NCI-H1417 (cell line): ENCODE results near the gene UVSSA.

ENCODE experiments used
- DNase-seq, 3 experiments: peaks; one replicate each; lab custom pipeline; 2025; lab: John Stamatoyannopoulos, UW

The UVSSA gene

GRCh38 chr4:1407657-1408333, 60.8 kb downstream of the UVSSA start:
- no peak for DNase-seq

DNA sequence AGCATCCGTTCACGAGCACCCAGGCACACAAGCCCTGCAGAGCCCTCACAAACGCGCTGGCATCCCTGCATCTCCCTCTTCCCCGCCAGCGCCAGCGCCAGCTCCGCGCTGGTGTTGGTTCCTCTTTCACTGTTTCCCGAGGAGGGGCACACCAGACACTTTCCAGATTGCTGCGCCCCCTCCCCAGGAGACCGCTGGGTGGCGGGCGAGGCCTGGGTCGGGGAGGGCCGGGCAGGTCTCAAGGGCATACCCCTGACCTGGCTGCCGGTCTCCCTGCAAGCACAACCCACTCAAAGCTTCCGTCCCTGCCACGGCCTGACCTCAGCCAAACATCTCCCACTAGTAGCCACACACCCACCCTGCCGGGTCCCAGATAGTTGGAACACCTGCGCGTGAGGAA, 61.4 kb downstream of the UVSSA start:
- no peak for DNase-seq

GRCh38 chr4:1409079-1409478, 62.1 kb downstream of the UVSSA start:
- no peak for DNase-seq

- no peak for DNase-seq
Observed at GRCh38 chr4:1409491-1410425, 62.8 kb downstream of the UVSSA start.

DNA sequence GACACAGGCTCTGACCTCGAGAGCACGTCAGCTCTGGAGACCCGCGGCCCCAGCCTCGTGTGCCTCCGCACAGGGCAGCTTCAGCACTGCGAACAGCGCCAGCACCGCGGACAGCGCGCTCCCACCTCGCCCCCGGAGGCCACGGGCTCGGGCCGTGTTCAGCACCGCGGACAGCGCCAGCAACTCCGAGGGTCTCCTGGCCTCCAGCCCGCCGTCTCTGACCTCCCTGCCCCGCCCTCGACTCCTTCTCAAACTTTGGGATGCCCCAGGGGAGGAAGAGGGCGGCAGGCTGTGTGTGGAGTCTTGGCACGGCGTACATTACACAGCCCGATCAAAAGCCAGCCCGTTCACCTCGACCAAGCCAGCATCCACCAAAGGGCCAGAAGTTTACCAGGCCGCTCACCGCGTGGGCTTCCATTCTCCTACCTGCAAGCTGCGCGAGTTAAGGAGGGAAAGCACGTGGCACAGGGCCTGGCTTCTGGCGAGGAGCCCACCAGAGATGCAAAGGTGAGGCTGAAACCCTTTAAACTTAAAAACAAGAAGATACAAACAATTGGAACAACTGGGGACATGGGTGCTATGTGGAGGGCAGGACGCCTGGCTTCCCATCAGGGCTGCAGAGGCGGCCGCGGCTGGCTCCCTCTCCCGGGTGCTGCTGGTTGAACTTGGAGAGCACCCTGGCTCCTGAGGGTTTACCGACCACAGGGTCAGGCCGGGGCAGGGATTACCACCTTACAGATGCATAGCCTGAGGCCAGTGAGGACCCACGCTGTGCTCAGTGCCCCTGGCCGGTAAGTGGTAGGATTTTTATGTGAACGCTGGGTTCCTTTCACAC, 63.7 kb downstream of the UVSSA start:
- DNase-seq: no peak

DNA sequence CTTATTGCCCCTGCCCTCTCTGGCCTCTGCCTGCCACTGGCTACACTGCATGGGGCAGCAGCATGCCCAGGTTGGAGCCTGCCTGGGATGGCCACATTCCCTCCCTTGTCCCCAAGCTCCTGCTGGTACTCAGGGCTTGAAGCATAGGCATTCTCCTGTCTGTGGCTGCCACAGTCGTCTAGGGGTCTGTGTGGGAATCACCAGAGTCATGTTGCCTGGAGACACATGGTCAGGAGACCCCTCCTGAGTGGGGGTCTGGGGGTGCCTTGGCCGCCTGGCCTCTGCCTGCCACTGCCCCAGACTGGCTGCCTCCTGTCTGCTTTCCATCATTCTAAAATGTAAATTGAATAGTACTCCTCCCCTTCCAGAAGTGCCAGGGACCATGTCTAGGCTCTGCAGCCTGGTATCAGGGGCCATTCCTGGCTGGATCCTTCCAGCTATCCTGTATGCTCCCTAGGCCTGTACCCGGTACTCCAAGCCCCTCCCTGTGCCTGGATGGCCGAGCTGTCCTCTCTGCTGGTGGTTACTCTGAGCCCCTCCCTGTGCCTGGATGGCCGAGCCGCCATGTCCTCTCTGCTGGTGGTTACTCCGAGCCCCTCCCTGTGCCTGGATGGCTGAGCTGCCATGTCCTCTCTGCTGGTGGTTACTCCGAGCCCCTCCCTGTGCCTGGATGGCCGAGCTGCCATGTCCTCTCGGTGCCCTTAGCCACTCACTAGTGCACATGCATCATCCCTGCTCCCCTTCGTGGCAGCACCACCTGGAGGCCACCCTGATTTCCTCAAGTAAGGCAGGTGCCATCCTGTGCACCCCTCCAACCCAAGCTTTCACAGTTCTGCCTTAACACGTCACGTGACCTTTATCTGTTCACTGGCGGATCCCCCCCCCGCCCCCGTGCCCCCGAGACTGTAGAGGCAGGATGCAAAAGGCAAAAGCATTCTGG, 64.7 kb downstream of the UVSSA start:
- no peak for DNase-seq

- no peak for DNase-seq
Observed at GRCh38 chr4:1412376-1413203, 65.6 kb downstream of the UVSSA start.

GRCh38 chr4:1413204-1413663, 66.2 kb downstream of the UVSSA start:
- DNase-seq: no peak

DNA sequence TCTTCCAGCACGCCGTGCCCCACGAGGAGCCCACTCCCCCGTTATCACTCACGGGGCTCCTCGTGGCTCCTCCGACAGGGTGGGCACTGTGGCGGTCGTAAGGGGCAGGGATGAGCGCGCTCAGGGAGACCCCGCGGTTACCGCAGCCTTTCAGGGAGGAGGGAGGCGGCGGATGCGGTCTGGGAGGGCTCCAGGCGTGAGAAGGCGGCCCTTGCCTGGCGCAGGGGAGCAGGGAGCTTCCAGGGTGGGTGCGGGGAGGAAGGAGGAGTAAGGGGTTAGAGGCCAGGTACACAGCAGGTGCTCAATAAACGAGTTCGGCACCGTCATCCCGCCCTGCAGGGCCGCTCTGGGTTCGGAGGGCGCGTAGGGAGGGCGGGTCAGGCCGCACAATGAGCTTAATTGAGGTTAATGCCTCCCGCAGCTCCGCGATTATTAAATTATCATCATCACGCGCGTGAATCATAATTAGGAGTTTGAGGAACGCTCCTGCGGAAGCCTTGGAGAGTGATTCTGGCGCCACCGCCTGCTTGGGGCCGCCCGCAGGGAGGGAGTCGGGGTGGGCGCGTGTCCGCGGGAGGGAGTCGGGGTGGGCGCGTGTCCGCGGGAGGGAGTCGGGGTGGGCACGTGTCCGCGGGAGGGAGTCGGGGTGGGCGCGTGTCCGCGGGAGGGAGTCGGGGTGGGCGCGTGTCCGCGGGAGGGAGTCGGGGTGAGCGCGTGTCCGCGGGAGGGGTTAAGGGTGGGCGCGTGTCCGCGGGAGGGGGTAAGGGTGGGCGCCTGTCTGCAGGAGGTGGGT, 66.9 kb downstream of the UVSSA start:
- DNase-seq: no peak

DNA sequence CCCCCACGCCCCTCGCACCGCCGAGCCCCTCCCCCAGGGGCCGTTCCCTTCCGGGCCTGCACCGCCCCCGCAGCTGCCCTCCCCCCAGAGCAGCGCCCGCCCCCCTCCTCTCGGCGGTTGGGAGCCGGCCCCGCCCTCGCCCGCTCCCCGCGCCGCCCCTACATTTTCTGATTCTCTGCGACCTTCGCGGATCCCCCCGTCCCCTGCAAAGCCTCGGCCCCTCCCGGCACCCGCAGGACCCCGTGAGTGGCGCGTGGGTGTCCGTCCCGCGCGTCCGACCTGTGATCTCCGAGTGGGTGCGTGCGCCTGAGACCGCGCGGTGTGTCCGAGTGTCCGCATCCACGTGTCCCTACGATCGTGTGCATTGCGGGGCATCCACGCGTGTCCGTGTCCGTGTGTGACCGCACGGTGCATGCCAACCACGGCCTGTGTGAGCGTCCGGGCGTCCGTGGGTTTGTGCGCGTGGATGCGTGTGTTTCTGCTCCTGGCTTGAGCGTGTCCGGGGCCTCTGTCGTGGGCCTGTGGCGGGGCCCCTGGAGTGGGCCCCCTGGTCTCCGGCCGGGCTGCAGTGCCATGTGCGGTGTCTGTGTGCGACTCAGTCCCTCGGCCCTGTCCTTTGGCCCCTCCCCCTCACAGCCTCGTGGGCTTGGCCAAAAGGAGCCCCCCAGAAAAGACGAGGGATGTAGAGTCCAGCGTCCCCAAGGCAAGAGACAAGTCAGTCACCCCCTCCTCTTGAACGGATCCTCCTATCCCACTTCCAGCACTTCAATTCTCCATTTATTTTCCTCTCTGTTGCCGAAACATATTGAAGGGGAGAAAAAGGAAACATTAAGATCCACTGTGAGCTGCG, 68.0 kb downstream of the UVSSA start:
- DNase-seq: no peak

GRCh38 chr4:1415681-1415981, 68.6 kb downstream of the UVSSA start:
- peak in 1 of 3 experiments; percentile 49 for DNase-seq

DNA sequence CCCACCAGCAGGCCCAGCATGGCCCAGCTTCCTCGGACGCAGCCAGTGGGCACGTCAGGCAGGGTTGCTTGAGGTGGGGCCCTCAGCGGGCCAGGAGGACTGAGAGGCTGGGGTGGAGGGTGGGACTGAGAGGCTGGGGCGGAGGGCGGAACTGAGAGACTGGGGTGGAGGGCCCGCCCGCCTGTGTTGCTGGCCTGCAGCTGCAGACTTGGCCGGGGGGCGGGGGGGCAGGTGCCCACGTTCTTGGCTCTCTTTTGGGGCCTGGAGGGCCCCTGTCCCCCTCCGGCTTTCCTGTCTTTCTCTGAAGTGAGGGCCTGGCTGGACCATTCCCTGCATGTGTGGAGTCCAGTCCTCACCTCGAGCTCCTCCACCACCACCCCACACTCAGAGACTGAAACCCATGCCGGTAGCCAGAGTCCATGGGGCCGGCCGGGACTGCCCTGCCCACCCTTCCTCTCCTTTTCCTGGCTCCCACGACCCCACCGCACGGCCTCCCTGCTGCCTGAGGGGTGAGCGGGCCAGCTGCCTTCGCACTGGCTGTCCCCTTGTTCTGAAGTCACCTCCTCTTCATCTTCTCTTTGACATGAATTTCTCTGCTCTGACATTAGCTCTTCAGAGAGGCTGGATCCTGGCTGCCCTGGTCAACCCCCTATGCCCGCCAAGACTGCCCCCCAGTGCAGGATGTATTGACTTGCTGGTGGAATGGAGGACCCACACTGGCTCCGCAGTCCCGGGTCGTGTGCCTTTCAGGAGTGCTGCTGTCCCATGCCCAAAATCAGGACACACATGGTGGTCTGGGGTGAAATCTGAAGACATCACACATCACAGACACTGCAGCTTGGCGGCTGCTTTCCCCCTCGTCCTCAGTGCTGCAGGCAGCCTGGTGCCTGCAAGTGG, 69.3 kb downstream of the UVSSA start:
- DNase-seq: no peak

GRCh38 chr4:1416948-1417260, 69.9 kb downstream of the UVSSA start:
- no peak for DNase-seq

DNA sequence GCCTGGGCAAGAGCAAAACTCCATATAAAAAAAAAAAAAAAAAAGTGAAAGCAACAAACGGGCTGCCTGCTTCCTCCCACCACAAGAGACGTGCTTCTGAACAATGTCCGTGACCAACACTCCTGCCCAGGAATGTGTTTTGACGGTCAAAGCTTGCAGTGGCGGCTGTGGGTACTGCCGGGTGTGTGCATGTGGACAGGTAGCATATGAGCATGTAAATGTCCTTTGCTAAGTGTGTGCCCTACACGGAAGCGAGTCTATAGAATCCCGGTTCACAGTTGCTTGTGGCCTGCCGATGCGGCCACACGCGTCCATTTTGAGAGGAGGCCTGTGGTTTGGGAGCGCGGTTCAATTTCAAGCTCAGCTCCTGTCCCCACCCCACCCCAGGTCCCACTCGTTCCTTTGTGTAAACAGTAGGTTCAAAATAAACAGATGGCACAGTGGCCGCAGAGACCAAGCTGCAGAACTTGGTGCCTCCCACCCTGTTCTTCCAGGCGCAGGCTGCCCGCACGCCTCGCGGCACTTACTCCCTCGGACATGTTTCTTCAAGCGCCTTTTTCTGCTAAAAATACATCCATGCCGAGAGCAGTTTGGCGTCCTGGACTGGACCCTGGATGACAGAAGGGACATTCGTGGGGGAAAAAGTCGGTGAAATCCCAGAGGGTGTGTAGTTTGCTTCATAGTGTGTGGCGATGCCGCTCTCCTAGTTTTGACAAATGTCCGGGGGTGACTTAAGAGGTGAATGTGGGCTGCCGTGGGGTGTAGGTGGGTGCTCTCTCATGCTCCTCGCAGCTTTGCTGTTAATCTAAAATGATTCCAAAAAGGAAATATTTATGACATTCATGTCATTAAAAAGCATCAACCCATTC, 70.7 kb downstream of the UVSSA start:
- DNase-seq: no peak

GRCh38 chr4:1418494-1419285, 71.7 kb downstream of the UVSSA start:
- DNase-seq: no peak

DNA sequence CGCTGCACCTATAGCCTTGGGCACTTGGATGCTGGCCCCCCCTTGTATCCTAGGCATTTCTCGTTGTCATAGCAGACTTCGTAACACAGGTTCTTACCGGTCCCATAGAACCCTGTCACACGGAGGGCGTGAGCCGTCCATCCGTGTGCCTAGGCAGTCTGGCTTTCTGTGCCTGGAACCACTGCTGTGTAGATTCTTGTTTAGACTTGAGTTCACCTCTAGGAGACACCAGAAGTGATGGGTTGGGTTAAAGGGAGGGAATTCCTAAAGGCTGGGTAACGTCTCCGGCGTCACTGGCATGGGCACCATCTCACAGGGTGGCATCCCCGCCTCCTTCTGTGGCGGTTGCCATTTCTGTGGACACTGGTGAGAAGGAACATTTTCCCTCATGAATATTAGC, 72.7 kb downstream of the UVSSA start:
- no peak for DNase-seq
